Left ventricle myocardium inferior (tissue), 1 donor: ENCODE results near the gene MFSD6. TPM values are rescaled to one million over a fixed set of nuclear protein-coding genes. Genes with fewer than 3 reads are reported as not detected.

Experiments used
- DNase-seq: peaks from one replicate; pipeline ENCODE4 v3.0.0-alpha.2; 2020
- H3K27ac ChIP-seq: fragments of 200-600 bp; replicated peaks from 2 replicates; pipeline ENCODE4 v1.8.0; 2021
- H3K27me3 ChIP-seq: fragments of 200-600 bp; 2 replicates; pipeline ENCODE4 v1.8.0; 2021; ENCODE audit warnings: low read depth
- H3K36me3 ChIP-seq: fragments of 200-600 bp; 2 replicates; pipeline ENCODE4 v1.8.0; 2021
- H3K4me1 ChIP-seq: fragments of 200-600 bp; 2 replicates; pipeline ENCODE4 v1.8.0; 2021
- H3K4me3 ChIP-seq: fragments of 200-600 bp; 2 replicates; pipeline ENCODE4 v1.8.0; 2021; ENCODE audit warnings: mild to moderate bottlenecking, moderate library complexity
- H3K9me3 ChIP-seq: fragments of 200-600 bp; replicated peaks from 2 replicates; pipeline ENCODE4 v1.8.0; 2021
- intact Hi-C: fragments of 100-400 bp; cut with micrococcal nuclease; formaldehyde crosslinking; loops from one replicate; pipeline ENCODE4 v1.11.0; 2022
- total RNA-seq: library from RNA; stranded (reverse); fragmentation: NEBNext Ultra II Directional; extraction: Animal tissue kit (Norgen Biotek cat#: 25700); gene quantifications from one replicate; pipeline ENCODE4 v1.2.1, GENCODE V29; 2021
- TF ChIP-seq, protein P1 (sequence below): fragments of 200-600 bp; IDR thresholded peaks from 2 replicates; pipeline ENCODE4 v1.8.0; 2021; ENCODE audit warnings: antibody characterized with exemption, mild to moderate bottlenecking, borderline replicate concordance
- donor health status: DM: no; HTN: yes; CAD: no; lungs with severe emphysema.

The MFSD6 gene
- total RNA-seq, 1 donor from 2014 or later = 21.4 TPM

DNA sequence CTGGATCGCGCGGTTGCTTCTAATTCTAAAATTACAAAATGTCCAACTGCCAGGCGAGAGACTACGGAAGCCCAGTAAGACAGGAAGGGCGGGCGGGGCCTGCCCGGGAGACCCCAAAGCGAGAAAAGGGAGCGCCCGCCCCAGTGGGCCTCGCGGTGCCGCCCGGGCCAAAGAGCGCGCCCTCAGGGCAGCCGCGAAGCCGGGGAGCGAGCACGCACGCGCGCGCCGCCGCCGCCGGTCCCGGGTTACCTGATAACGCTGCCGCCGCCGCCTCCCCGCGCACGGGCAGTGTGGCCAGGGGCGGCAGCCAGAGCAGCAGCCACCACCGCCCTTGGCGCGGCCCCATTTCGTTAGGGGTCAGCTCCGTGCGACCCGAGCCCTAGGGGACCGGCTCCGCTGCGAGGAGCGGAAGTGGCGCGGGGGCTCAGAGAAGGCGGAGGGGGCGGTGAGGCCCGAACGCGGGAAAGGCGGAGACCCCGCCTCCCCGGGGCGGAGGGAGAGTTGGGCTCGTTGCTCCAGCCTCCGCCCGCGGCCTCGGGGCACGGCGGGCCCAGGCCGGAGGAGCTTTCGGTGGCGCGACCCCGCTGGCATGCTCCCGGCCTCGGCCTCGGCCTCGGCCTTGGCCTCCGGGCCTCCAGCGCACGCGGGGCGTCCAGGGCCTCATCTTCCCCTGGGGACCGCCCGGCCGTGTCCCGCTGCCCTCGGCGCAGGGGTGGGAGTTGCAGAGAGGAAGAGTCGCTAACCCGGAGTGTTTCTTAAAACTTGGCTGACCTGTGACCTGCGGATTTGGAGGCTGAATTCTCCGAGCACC, 126.4 kb downstream of the MFSD6 start, which contains the start of gene NEMP2:
NEMP2 (minus strand) TSS at position 413 of the 811 bp plus-strand sequence; CDS start at position 346, 67 bp downstream.
- Histone ChIP-seq H3K4me3 (peak within 1 kb of the TSS; percentile 81), H3K36me3 (no peaks in the 10 kb centered on the region), H3K27ac (peak within 1 kb of the TSS; percentile 98), H3K27me3 (no peaks in the 10 kb centered on the region), H3K4me1 (peaks cover 49% of the 10 kb centered on the region), H3K9me3 (peaks cover 30% of the 10 kb centered on the region)
- peak; percentile 88 for DNase-seq
- TF ChIP-seq, protein P1, sequence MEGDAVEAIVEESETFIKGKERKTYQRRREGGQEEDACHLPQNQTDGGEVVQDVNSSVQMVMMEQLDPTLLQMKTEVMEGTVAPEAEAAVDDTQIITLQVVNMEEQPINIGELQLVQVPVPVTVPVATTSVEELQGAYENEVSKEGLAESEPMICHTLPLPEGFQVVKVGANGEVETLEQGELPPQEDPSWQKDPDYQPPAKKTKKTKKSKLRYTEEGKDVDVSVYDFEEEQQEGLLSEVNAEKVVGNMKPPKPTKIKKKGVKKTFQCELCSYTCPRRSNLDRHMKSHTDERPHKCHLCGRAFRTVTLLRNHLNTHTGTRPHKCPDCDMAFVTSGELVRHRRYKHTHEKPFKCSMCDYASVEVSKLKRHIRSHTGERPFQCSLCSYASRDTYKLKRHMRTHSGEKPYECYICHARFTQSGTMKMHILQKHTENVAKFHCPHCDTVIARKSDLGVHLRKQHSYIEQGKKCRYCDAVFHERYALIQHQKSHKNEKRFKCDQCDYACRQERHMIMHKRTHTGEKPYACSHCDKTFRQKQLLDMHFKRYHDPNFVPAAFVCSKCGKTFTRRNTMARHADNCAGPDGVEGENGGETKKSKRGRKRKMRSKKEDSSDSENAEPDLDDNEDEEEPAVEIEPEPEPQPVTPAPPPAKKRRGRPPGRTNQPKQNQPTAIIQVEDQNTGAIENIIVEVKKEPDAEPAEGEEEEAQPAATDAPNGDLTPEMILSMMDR = peak; percentile 30
- intact Hi-C loops = loop anchor here (5.0 kb wide), 1 partner anchor 118 kb away; no protein-coding TSS in a partner anchor

DNA sequence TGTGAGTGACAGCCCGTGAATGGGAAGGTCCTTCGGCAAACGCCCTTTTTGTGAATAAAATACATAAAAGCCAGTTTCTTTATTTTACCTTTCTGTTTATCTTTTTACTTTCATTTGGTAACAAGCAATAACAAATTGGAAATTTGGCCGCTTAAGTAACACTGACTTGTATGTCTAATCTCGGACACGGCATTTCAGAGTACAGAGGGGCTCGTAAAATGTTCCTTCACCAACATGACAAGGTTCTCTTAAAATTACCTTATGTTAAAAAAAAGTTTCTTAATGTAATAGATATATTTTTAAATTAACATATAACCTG, 126.9 kb downstream of the MFSD6 start:
- Histone ChIP-seq H3K4me1 (peaks cover 43% of the 10 kb centered on the region), H3K36me3 (peaks cover 2% of the 10 kb centered on the region), H3K4me3 (peak overlapping the region; percentile 81), H3K9me3 (peaks cover 36% of the 10 kb centered on the region), H3K27ac (peak overlapping the region; percentile 98), H3K27me3 (no peaks in the 10 kb centered on the region)
- DNase-seq = no peak
- intact Hi-C loops = no loop called here
- TF ChIP-seq, protein P1 = no peak

DNA sequence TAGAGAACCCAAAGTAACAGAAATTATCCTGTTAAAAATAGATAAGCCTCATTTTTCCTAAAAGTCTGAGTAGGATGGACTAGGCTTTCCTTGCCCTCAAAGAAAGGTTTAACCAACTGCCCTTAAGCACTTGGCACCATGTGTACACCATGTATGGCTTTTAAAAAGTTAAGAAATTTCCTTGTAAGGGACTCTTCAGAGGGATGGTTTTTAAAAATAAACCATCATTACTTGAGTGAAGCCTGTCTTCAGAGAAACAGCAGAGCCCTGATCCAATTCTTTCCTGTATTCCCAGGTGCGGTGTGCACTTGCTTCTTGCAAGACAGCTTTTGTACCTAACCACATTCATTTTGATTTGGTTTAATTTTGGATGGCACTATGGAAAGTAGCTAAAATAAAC, 127.4 kb downstream of the MFSD6 start:
- Histone ChIP-seq H3K27me3 (no peaks in the 10 kb centered on the region), H3K4me3 (peak overlapping the region; percentile 81), H3K9me3 (peaks cover 41% of the 10 kb centered on the region), H3K4me1 (peaks cover 38% of the 10 kb centered on the region), H3K36me3 (peaks cover 7% of the 10 kb centered on the region), H3K27ac (peak overlapping the region; percentile 98)
- DNase-seq = no peak
- intact Hi-C loops = no loop called here
- TF ChIP-seq, protein P1 = no peak

DNA sequence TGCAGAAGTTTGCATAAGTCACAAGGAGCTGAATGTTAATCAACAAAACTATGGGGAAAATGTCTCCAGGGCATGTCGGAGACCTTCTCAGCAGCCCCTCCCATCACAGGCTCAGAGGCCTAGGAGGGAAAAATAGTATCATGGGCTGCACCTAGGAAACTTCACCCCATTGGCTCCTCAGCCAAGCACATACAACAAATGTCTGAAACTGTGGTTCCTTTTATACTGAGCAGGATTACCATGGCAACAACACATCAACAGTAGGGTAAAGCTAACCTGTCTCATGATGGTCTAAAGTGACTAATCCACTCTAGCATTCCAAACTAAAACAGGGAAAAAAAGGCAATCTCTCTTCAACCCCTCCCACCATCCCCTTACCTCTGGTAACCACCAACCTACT, 129.6 kb downstream of the MFSD6 start:
- Histone ChIP-seq H3K4me1 (peaks cover 29% of the 10 kb centered on the region), H3K9me3 (peaks cover 60% of the 10 kb centered on the region), H3K27ac (no peak overlapping the region), H3K36me3 (peaks cover 8% of the 10 kb centered on the region), H3K27me3 (no peaks in the 10 kb centered on the region), H3K4me3 (no peak overlapping the region)
- intact Hi-C loops = no loop called here
- no peak for DNase-seq
- TF ChIP-seq, protein P1 = no peak

DNA sequence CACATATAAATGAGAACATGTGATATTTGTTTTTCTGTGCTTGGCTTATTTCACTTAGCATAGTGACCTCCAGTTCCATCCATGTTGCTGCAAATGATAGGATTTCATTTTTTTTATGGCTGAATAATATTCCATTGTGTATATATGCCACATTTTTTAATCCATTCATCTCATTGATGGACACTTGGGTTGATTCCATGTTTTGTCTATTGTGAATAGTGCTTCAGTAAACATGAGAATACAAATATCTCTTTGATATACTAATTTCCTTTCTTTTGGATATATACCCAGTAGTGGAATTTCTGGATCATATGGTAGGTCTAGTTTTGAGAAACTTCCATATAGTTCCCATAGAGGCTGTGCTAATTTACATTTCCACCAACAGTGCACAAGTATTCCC, 130.0 kb downstream of the MFSD6 start:
- H3K4me3 ChIP-seq = no peak overlapping the region
- H3K4me1 ChIP-seq = peaks cover 25% of the 10 kb centered on the region
- intact Hi-C loops = no loop called here
- H3K36me3 ChIP-seq = peaks cover 8% of the 10 kb centered on the region
- no peak for DNase-seq
- no peak overlapping the region for H3K27ac ChIP-seq
- TF ChIP-seq, protein P1 = no peak
- peaks cover 60% of the 10 kb centered on the region for H3K9me3 ChIP-seq
- H3K27me3 ChIP-seq = no peaks in the 10 kb centered on the region
